Left lung (tissue), 10 donors: ENCODE data around the gene ANKRD12. TPM values are rescaled to one million over a fixed set of nuclear protein-coding genes. Genes with fewer than 3 reads are reported as not detected.

Experiments used
- ATAC-seq: fragments of 200-7000 bp; cut with Tn5 transposase; one replicate; pipeline ENCODE4 v1.9.1; 2020; ENCODE audit warnings: moderate library complexity
- DNase-seq, 4 donors: peaks; one replicate each; pipeline ENCODE4 v3.0.0-alpha.2; 2013 to 2020
- H3K27ac ChIP-seq, 2 donors: fragments of 200-600 bp; sonication (generic) in 1 of 2; one replicate each; pipeline versions ENCODE4 v1.5.0 to v1.8.0; 2020 to 2021
- H3K27me3 ChIP-seq, 2 donors: fragments of 200-600 bp; sonication (generic) in 1 of 2; one replicate each; pipeline versions ENCODE4 v1.5.0 to v1.8.0; 2020 to 2021
- H3K36me3 ChIP-seq, 2 donors: fragments of 200-600 bp; sonication (generic) in 1 of 2; one replicate each; pipeline versions ENCODE4 v1.5.0 to v1.8.0; 2020 to 2021
- H3K4me1 ChIP-seq, 2 donors: fragments of 200-600 bp; one replicate each; pipeline ENCODE4 v1.8.0; 2021
- H3K4me3 ChIP-seq, 2 donors: fragments of 200-600 bp; sonication (generic) in 1 of 2; one replicate each; pipeline versions ENCODE4 v1.5.0 to v1.8.0; 2020 to 2021; ENCODE audit warnings: mild to moderate bottlenecking in 1 of 2
- H3K9me3 ChIP-seq, 2 donors: fragments of 200-600 bp; sonication (generic) in 1 of 2; one replicate each; pipeline versions ENCODE4 v1.5.0 to v1.8.0; 2020 to 2021
- intact Hi-C, 2 donors: fragments of 100-400 bp; cut with DNase I; formaldehyde crosslinking; loops; one replicate each; pipeline versions ENCODE4 v1.11.2 to v1.14.2; 2022
- polyA plus RNA-seq, 6 donors: library from polyadenylated mRNA; unstranded; fragments of 120-200 nt; gene quantifications; one replicate each; pipeline ENCODE4 v1.2.1, GENCODE V29; 2013; ENCODE audit not compliant: insufficient read length in 6 of 6
- total RNA-seq, 2 donors: library from RNA; stranded (reverse); fragmentation: NEBNext Ultra II Directional; extraction: Animal tissue kit (Norgen Biotek cat#: 25700); gene quantifications; one replicate each; pipeline ENCODE4 v1.2.1, GENCODE V29; 2021
- TF ChIP-seq, protein P1 (sequence below), 2 donors: fragments of 200-600 bp; sonication (generic) in 1 of 2; IDR thresholded peaks; one replicate each; pipeline versions ENCODE4 v1.5.0 to v1.8.0; 2021; ENCODE audit warnings: antibody characterized with exemption in 2 of 2
- donor health status: DM: no; HTN: yes; CAD: no.
- donor health status: DM: no; HTN: no; CAD: no.

Gene ANKRD12
- total and polyA plus RNA-seq, 8 donors = 20.0 to 64.3 (median 31.4) TPM

DNA sequence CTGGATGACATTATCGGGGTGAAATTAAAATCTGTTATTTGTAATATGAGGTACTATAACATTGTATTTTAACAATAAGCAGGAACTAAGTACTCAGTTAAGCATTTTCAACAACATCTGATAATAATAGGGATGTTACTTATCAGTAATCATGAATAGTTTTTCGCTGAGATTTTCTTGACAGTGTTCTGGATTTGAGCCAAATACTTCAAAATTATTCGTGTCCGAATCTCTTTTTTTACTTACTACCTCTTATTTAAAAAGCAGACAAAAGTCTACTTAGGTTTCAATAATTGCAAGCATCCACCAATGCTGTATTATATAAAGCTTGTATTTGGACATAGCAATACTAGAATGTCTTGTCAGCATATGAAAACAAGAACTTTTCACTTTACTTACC, 6.4 kb upstream of the ANKRD12 start:
- intact Hi-C loops = no loop called here
- no peak overlapping the region for H3K4me3 ChIP-seq
- H3K27me3 ChIP-seq = no peaks in the 10 kb centered on the region
- H3K36me3 ChIP-seq = peaks cover 0 to 81% of the 10 kb centered on the region in 2 donors
- no peak overlapping the region for H3K27ac ChIP-seq
- H3K4me1 ChIP-seq = peaks cover 0 to 34% of the 10 kb centered on the region in 2 donors
- TF ChIP-seq, protein P1, sequence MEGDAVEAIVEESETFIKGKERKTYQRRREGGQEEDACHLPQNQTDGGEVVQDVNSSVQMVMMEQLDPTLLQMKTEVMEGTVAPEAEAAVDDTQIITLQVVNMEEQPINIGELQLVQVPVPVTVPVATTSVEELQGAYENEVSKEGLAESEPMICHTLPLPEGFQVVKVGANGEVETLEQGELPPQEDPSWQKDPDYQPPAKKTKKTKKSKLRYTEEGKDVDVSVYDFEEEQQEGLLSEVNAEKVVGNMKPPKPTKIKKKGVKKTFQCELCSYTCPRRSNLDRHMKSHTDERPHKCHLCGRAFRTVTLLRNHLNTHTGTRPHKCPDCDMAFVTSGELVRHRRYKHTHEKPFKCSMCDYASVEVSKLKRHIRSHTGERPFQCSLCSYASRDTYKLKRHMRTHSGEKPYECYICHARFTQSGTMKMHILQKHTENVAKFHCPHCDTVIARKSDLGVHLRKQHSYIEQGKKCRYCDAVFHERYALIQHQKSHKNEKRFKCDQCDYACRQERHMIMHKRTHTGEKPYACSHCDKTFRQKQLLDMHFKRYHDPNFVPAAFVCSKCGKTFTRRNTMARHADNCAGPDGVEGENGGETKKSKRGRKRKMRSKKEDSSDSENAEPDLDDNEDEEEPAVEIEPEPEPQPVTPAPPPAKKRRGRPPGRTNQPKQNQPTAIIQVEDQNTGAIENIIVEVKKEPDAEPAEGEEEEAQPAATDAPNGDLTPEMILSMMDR (IDR thresholded peaks at IDR 0.05) = no peak
- DNase-seq (no peak), ATAC-seq (no peak)
- no peaks in the 10 kb centered on the region for H3K9me3 ChIP-seq

DNA sequence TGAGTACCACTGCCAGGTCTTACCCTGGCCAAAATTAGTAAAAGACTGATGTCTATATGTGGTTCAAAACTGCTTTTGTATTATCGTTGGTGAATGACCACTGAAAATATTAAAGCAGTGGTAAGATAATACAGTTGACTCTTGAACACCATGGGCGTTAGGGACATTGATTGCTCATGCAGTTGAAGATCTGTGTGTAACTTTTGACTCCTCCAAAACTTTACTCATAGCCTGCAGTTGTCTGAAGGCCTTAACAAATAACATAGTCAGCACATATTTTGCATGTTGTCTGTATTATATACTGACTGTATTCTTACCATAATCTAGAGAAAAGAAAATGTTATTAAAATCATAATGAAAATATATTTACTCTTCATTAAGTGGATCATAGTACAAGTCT, 5.8 kb upstream of the ANKRD12 start:
- intact Hi-C loops = no loop called here
- H3K4me3 ChIP-seq = no peak overlapping the region
- TF ChIP-seq, protein P1 (IDR thresholded peaks at IDR 0.05) = no peak
- H3K27ac ChIP-seq = no peak overlapping the region
- DNase-seq = no peak
- peaks cover 0 to 75% of the 10 kb centered on the region in 2 donors for H3K36me3 ChIP-seq
- no peak for ATAC-seq
- H3K27me3 ChIP-seq = no peaks in the 10 kb centered on the region
- H3K9me3 ChIP-seq = no peaks in the 10 kb centered on the region
- H3K4me1 ChIP-seq = peaks cover 0 to 40% of the 10 kb centered on the region in 2 donors

DNA sequence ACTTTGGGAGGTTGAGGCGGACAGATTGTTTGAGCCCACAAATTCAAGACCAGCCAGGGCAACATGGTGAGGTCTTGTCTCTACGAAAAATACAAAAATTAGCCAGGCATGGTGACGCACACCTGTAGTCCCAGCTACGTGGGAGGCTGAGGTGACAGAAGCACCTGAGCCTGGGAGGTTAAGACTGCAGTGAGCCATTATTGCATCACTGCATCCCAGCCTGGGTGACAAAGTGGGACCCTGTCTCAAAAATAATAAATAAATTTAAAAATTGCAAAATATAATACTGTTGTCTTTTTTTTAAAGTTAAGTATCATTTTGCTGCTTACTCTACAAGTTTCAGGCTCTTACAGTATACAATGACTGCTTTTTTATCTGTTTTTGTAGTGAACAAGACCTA, 4.0 kb upstream of the ANKRD12 start:
- TF ChIP-seq, protein P1 (IDR thresholded peaks at IDR 0.05) = no peak
- Histone ChIP-seq H3K27me3 (no peaks in the 10 kb centered on the region), H3K36me3 (peaks cover 0 to 57% of the 10 kb centered on the region in 2 donors), H3K4me1 (peaks cover 0 to 40% of the 10 kb centered on the region in 2 donors), H3K27ac (no peak overlapping the region), H3K9me3 (no peaks in the 10 kb centered on the region), H3K4me3 (no peak overlapping the region)
- ATAC-seq = no peak
- no peak for DNase-seq
- intact Hi-C loops = no loop called here

DNA sequence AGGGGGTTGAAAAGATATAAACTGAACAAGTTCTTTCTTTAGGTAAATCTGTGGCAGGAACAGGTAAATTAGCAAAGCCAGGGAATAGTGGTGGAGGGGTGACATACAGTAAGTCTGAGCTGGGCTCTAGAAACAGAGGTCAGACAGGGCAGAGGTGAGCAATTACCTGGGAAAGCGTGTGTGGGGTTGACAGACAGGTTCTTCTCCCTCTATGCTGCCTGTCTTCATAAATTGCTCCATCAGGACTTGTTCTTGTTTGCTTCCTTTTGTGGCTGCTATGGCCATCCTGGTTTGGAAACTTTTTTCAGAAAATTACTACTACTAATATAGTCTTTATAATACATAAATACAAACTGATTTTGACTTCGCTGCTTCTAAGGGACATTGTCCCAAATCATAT, 3.4 kb upstream of the ANKRD12 start:
- no peak for DNase-seq
- Histone ChIP-seq H3K27me3 (no peaks in the 10 kb centered on the region), H3K4me3 (no peak overlapping the region), H3K4me1 (peaks cover 0 to 36% of the 10 kb centered on the region in 2 donors), H3K36me3 (peaks cover 0 to 51% of the 10 kb centered on the region in 2 donors), H3K27ac (peak overlapping the region in 1 of 2 donors; percentile 0), H3K9me3 (no peaks in the 10 kb centered on the region)
- intact Hi-C loops = no loop called here
- ATAC-seq = no peak
- TF ChIP-seq, protein P1 (IDR thresholded peaks at IDR 0.05) = no peak

DNA sequence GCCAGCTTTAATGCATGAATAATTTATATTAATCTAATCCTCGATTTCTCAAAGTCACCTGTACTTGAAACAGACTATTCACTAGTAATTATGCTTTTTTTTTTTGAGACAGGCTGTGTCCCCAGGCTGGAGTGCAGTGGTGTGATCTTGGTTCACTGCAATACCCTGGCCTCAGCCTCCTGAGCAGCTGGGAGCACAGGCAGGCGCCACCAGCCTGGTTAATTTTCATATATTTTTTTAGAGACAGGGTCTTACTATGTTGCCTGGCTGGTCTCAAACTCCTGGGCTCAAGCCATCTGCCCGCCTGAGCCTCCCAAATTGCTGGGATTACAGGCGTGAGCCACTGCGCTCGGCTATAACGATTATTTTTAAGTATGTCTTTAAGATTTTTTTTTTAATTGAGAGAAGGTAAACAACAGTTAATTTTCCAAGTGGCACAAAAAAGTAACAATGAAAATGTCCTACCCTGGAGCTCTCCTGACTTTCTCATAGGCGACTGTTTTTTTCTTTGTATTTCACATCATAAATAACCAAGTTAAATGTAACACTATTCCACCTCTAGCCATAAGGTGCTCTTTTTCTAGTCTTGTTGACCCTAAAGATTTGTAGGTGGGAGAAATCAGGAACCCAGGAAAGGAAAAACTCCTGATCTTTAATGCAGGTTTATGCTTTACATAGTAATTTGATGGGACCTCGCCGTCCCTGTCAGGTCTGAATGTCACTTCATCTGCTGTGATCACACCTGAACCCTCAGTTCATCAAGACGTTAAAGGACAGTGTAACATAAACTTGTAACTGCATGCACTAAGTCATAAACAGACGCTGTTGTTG, 1.3 kb upstream of the ANKRD12 start:
- ATAC-seq = no peak
- DNase-seq = no peak
- peaks cover 0 to 35% of the 10 kb centered on the region in 2 donors for H3K36me3 ChIP-seq
- no peaks in the 10 kb centered on the region for H3K9me3 ChIP-seq
- H3K4me1 ChIP-seq = peaks cover 10 to 55% of the 10 kb centered on the region in 2 donors
- H3K4me3 ChIP-seq = peak overlapping the region; percentile 78 to 80
- peak overlapping the region; percentile 99 for H3K27ac ChIP-seq
- H3K27me3 ChIP-seq = no peaks in the 10 kb centered on the region
- TF ChIP-seq, protein P1 (IDR thresholded peaks at IDR 0.05) = no peak
- intact Hi-C loops = no loop called here
